Central memory CD4-positive, alpha-beta T cell (primary cell): ENCODE measurements around the gene ERCC6L.

Experiments
- DNase-seq: peaks from one replicate; pipeline ENCODE4 v3.0.0; 2022
- total RNA-seq, 3 experiments: gene quantifications; one replicate each; lab custom pipeline; 2026; lab: John Stamatoyannopoulos, UW

Gene ERCC6L
- total RNA-seq = 0.60 to 6.0 (median 0.96) reads per million in 3 experiments

GRCh38 chrX:72238721-72239475 lies at the start of gene ERCC6L:
TSS of gene ERCC6L (minus strand) at chrX:72239027. CDS start at chrX:72238911, 116 bp downstream.
- peak; percentile 81 for DNase-seq

- DNase-seq = no peak
These were observed 43.5 kb upstream of the ERCC6L start for GRCh38 chrX:72282302-72282701.

GRCh38 chrX:72280321-72280845 lies 41.6 kb upstream of the ERCC6L start:
- no peak for DNase-seq

- no peak for DNase-seq
These were observed 37.7 kb upstream of the ERCC6L start for GRCh38 chrX:72276478-72276953.

GRCh38 chrX:72274526-72274925 lies 35.7 kb upstream of the ERCC6L start:
- peak; percentile 25 for DNase-seq

GRCh38 chrX:72273718-72274117 lies 34.9 kb upstream of the ERCC6L start:
- no peak for DNase-seq

- no peak for DNase-seq
These were observed 34.0 kb upstream of the ERCC6L start for GRCh38 chrX:72272868-72273267.

GRCh38 chrX:72271812-72272211 lies 33.0 kb upstream of the ERCC6L start:
- DNase-seq = no peak

GRCh38 chrX:72271091-72271788 lies 32.4 kb upstream of the ERCC6L start:
- DNase-seq = no peak

- no peak for DNase-seq
These were observed 31.6 kb upstream of the ERCC6L start for GRCh38 chrX:72270316-72270866.

GRCh38 chrX:72269671-72270251 lies 30.9 kb upstream of the ERCC6L start:
- DNase-seq = no peak

- DNase-seq = no peak
These were observed 30.0 kb upstream of the ERCC6L start for GRCh38 chrX:72268597-72269365.

GRCh38 chrX:72265263-72265662 lies 26.4 kb upstream of the ERCC6L start:
- no peak for DNase-seq

- no peak for DNase-seq
These were observed 23.2 kb upstream of the ERCC6L start for GRCh38 chrX:72262077-72262476.

GRCh38 chrX:72260448-72260847 lies 21.6 kb upstream of the ERCC6L start:
- no peak for DNase-seq

GRCh38 chrX:72258174-72258573 lies 19.3 kb upstream of the ERCC6L start:
- no peak for DNase-seq

GRCh38 chrX:72255864-72256263 lies 17.0 kb upstream of the ERCC6L start:
- DNase-seq = no peak

GRCh38 chrX:72255445-72255844 lies 16.6 kb upstream of the ERCC6L start:
- DNase-seq = no peak

- no peak for DNase-seq
These were observed 16.0 kb upstream of the ERCC6L start for GRCh38 chrX:72254816-72255215.

GRCh38 chrX:72253686-72254085 lies 14.9 kb upstream of the ERCC6L start:
- no peak for DNase-seq

GRCh38 chrX:72247206-72247942 lies 8.5 kb upstream of the ERCC6L start:
- no peak for DNase-seq
